H9 (cell line): ENCODE measurements around the gene EEF1A2. TPM values are rescaled to one million over a fixed set of nuclear protein-coding genes. Genes with fewer than 3 reads are reported as not detected.
A peak's percentile ranks its signal among the peaks of the same experiment; 100 is the strongest.

Experiments used
- DNase-seq: peaks from one replicate; pipeline ENCODE4 v3.0.0-alpha.2; 2017
- H2AFZ ChIP-seq: one replicate; pipeline ENCODE4 v1.6.1; 2013; ENCODE audit warnings: mild to moderate bottlenecking, low read length, control low read depth, moderate library complexity
- H2AK5ac ChIP-seq: 2 replicates; pipeline ENCODE4 v1.6.1; 2013; ENCODE audit warnings: low read length, control low read depth, mixed read lengths; ENCODE audit not compliant: insufficient read length
- H2BK120ac ChIP-seq: one replicate; pipeline ENCODE4 v1.6.1; 2013; ENCODE audit warnings: low read depth, mild to moderate bottlenecking, low read length, control low read depth, inconsistent platforms; ENCODE audit not compliant: poor library complexity, severe bottlenecking
- H2BK12ac ChIP-seq: 2 replicates; pipeline ENCODE4 v1.6.1; 2013; ENCODE audit warnings: low read length, control low read depth, mixed read lengths, low read depth; ENCODE audit not compliant: insufficient read length
- H2BK15ac ChIP-seq: 2 replicates; pipeline ENCODE4 v1.6.1; 2013; ENCODE audit warnings: low read depth, low read length, control low read depth
- H2BK20ac ChIP-seq: one replicate; pipeline ENCODE4 v1.6.1; 2013; ENCODE audit warnings: low read depth, mild to moderate bottlenecking, low read length, control low read depth, inconsistent platforms; ENCODE audit not compliant: poor library complexity, severe bottlenecking
- H2BK5ac ChIP-seq: 2 replicates; pipeline ENCODE4 v1.6.1; 2013; ENCODE audit warnings: low read length, control low read depth, mixed read lengths; ENCODE audit not compliant: insufficient read length
- H3K14ac ChIP-seq: 2 replicates; pipeline ENCODE4 v1.6.1; 2013; ENCODE audit warnings: low read length, control low read depth; ENCODE audit not compliant: insufficient read depth
- H3K18ac ChIP-seq: 2 replicates; pipeline ENCODE4 v1.6.1; 2013; ENCODE audit warnings: low read depth, mild to moderate bottlenecking, mixed read lengths, low read length, control low read depth; ENCODE audit not compliant: insufficient read length
- H3K23ac ChIP-seq: 2 replicates; pipeline ENCODE4 v1.6.1; 2013; ENCODE audit warnings: low read length, control low read depth, mixed read lengths, low read depth; ENCODE audit not compliant: insufficient read length
- H3K23me2 ChIP-seq: 2 replicates; pipeline ENCODE4 v1.6.1; 2013; ENCODE audit warnings: low read depth, mild to moderate bottlenecking, mixed read lengths, low read length, control low read depth; ENCODE audit not compliant: insufficient read length, poor library complexity, severe bottlenecking
- H3K27ac ChIP-seq: 2 replicates; pipeline ENCODE4 v1.5.1; 2013; ENCODE audit warnings: low read length, control low read depth, mixed read lengths, low read depth; ENCODE audit not compliant: insufficient read length
- H3K27me3 ChIP-seq: 2 replicates; pipeline ENCODE4 v1.6.1; 2013; ENCODE audit warnings: low read length, control low read depth, inconsistent platforms; ENCODE audit not compliant: insufficient read depth
- H3K4ac ChIP-seq: 2 replicates; pipeline ENCODE4 v1.6.1; 2013; ENCODE audit warnings: low read depth, mild to moderate bottlenecking, control low read depth, inconsistent platforms, low read length, moderate library complexity
- H3K4me1 ChIP-seq: 2 replicates; pipeline ENCODE4 v1.6.1; 2013; ENCODE audit warnings: low read length, control low read depth, inconsistent platforms; ENCODE audit not compliant: insufficient read depth
- H3K4me2 ChIP-seq: 2 replicates; pipeline ENCODE4 v1.6.1; 2013; ENCODE audit warnings: low read length, control low read depth, mixed read lengths; ENCODE audit not compliant: insufficient read length, insufficient read depth
- H3K56ac ChIP-seq: 2 replicates; pipeline ENCODE4 v1.6.1; 2013; ENCODE audit warnings: low read depth, mild to moderate bottlenecking, mixed read lengths, low read length, control low read depth; ENCODE audit not compliant: insufficient read length
- H3K79me1 ChIP-seq: 2 replicates; pipeline ENCODE4 v1.6.1; 2013; ENCODE audit warnings: low read depth, mild to moderate bottlenecking, moderate library complexity, low read length, control low read depth, inconsistent platforms; ENCODE audit not compliant: insufficient read depth, poor library complexity, severe bottlenecking
- H3K79me2 ChIP-seq: 2 replicates; pipeline ENCODE4 v1.6.1; 2013; ENCODE audit warnings: low read length, control low read depth, inconsistent platforms; ENCODE audit not compliant: insufficient read depth
- H3K9ac ChIP-seq: 2 replicates; pipeline ENCODE4 v1.6.1; 2013; ENCODE audit warnings: low read length, control low read depth, mixed read lengths; ENCODE audit not compliant: insufficient read length; ENCODE audit errors: extremely low read depth
- H3K9me3 ChIP-seq: one replicate; pipeline ENCODE4 v1.6.1; 2013; ENCODE audit warnings: low read depth, low read length, inconsistent platforms; ENCODE audit not compliant: control insufficient read depth
- H3T11ph ChIP-seq: one replicate; pipeline ENCODE4 v1.6.1; 2013; ENCODE audit warnings: mild to moderate bottlenecking, low read length, control low read depth, inconsistent platforms
- H4K20me1 ChIP-seq: one replicate; pipeline ENCODE4 v1.6.1; 2013; ENCODE audit not compliant: control insufficient read depth, insufficient read length, insufficient read depth
- H4K5ac ChIP-seq: 2 replicates; pipeline ENCODE4 v1.6.1; 2013; ENCODE audit warnings: low read depth, mild to moderate bottlenecking, mixed read lengths, low read length, control low read depth; ENCODE audit not compliant: insufficient read length
- H4K8ac ChIP-seq: replicated peaks from 2 replicates; pipeline ENCODE4 v1.6.1; 2013; ENCODE audit warnings: low read length, control low read depth, mixed read lengths, low read depth; ENCODE audit not compliant: insufficient read length
- H4K91ac ChIP-seq: 2 replicates; pipeline ENCODE4 v1.6.1; 2013; ENCODE audit warnings: low read depth, mild to moderate bottlenecking, moderate library complexity, mixed read lengths, low read length, control low read depth; ENCODE audit not compliant: insufficient read length
- H3K27ac Mint-ChIP-seq, 3 experiments: 2 replicates in 2 of 3; 3 replicates in 1 of 3; pipeline ENCODE4 v1.8.0; 2020 to 2021; ENCODE audit warnings: mixed read lengths in 3 of 3, mild to moderate bottlenecking in 1 of 3, moderate library complexity in 1 of 3
- H3K27me3 Mint-ChIP-seq: 2 replicates; pipeline ENCODE4 v1.8.0; 2021; ENCODE audit warnings: low read depth, mild to moderate bottlenecking, moderate library complexity, mixed read lengths
- H3K36me3 Mint-ChIP-seq, 3 experiments: 2 replicates in 2 of 3; 3 replicates in 1 of 3; pipeline ENCODE4 v1.8.0; 2020 to 2021; ENCODE audit warnings: low read depth in 3 of 3, mixed read lengths in 3 of 3; ENCODE audit not compliant: insufficient read depth in 1 of 3
- H3K4me1 Mint-ChIP-seq, 2 experiments: 2 replicates each; pipeline ENCODE4 v1.8.0; 2020; ENCODE audit warnings: mixed read lengths in 2 of 2
- H3K4me3 Mint-ChIP-seq, 2 experiments: 2 replicates in 1 of 2; 3 replicates in 1 of 2; pipeline ENCODE4 v1.8.0; 2020 to 2021; ENCODE audit warnings: mild to moderate bottlenecking in 2 of 2, mixed read lengths in 2 of 2, moderate library complexity in 1 of 2
- H3K9me3 Mint-ChIP-seq, 2 experiments: 2 replicates in 1 of 2; 3 replicates in 1 of 2; pipeline ENCODE4 v1.8.0; 2020; ENCODE audit warnings: mild to moderate bottlenecking in 2 of 2, mixed read lengths in 2 of 2, moderate library complexity in 1 of 2
- WGBS: extraction: QIAGEN DNeasy Blood & Tissue Kit; methylation state at CpG from one replicate; pipeline ENCODE4 v1.1.7; 2013; ENCODE audit warnings: missing lambda C conversion rate, low lambda C conversion rate, mixed read lengths; ENCODE audit not compliant: insufficient read length; ENCODE audit errors: extremely low coverage; 5-methylcytosine and 5-hydroxymethylcytosine counted together
- total RNA-seq: library from RNA; stranded (reverse); gene quantifications from 2 replicates; pipeline ENCODE4 v1.2.1, GENCODE V29; 2021
- TF ChIP-seq, protein P1 (sequence below): fragments of 200-600 bp; sonication (generic); conservative IDR thresholded peaks from 3 replicates; pipeline ENCODE4 v1.8.0; 2021; ENCODE audit warnings: antibody characterized with exemption, mild to moderate bottlenecking

EEF1A2 gene
- total RNA-seq, 1 experiment from 2014 or later = 27.4 TPM

DNA sequence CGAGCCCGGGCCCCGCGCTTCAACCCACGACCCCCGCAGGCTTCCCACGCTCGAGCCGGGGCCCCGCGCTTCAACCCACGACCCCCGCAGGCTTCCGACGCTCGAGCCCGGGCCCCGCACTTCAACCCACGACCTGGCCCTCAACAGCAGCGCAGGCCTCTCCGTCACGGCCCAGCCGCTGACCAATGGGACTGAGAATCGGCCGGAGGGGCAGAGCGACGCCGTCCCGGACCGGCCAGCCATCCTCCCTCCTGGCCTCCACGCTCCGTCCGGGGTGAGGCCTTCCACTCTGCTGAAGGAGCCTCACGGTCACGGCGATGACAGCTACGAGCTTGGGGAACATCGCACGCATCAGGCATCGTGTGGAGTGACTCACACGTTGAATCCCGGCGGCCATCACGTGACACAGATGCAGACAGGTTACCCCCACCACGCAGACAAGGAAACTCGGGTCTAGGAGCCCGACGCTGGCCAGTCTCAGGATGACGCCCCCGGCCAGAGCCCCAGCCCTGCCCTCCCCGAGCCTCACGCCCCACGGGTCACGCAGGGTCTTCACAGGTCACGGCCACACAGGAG lies 32.5 kb downstream of the EEF1A2 start:
- H3K18ac ChIP-seq = no peak overlapping the region
- DNase-seq = no peak
- Mint-ChIP-seq H3K9me3 (no peaks in the 10 kb centered on the region), H3K27me3 (no peaks in the 10 kb centered on the region; the same call in 1 of the 2 replicates), H3K4me1 (peaks cover 25 to 43% of the 10 kb centered on the region in 2 experiments), H3K4me3 (no peak overlapping the region), H3K36me3 (peaks cover 0 to 10% (median 0%) of the 10 kb centered on the region in 3 experiments; a peak in 2 of 7 replicates), H3K27ac (peak overlapping the region in 1 of 3 experiments; percentile 47; a peak in 1 of 7 replicates)
- H3K23ac ChIP-seq = no peak overlapping the region
- no peaks in the 10 kb centered on the region for H4K20me1 ChIP-seq
- no peaks in the 10 kb centered on the region for H3K9me3 ChIP-seq
- no peaks in the 10 kb centered on the region for H3K4me1 ChIP-seq
- WGBS = no CpG with 5 or more reads among the region's 55 CpGs
- no peak overlapping the region for H4K8ac ChIP-seq
- no peak overlapping the region for H2BK12ac ChIP-seq
- H4K91ac ChIP-seq = no peak overlapping the region
- H3K79me2 ChIP-seq = peaks cover 10% of the 10 kb centered on the region; the same call in 1 of the 2 replicates
- H3K27me3 ChIP-seq = no peaks in the 10 kb centered on the region
- no peak overlapping the region for H4K5ac ChIP-seq
- H2BK15ac ChIP-seq = no peak overlapping the region
- H3K14ac ChIP-seq = no peak overlapping the region; the same call in 1 of the 2 replicates
- no peak overlapping the region for H3K27ac ChIP-seq
- H3K4ac ChIP-seq = no peak overlapping the region
- H3T11ph ChIP-seq = no peak overlapping the region
- H3K23me2 ChIP-seq = no peaks in the 10 kb centered on the region
- no peaks in the 10 kb centered on the region for H3K79me1 ChIP-seq
- H3K56ac ChIP-seq = no peak overlapping the region
- H3K4me2 ChIP-seq = no peak overlapping the region
- TF ChIP-seq, protein P1, sequence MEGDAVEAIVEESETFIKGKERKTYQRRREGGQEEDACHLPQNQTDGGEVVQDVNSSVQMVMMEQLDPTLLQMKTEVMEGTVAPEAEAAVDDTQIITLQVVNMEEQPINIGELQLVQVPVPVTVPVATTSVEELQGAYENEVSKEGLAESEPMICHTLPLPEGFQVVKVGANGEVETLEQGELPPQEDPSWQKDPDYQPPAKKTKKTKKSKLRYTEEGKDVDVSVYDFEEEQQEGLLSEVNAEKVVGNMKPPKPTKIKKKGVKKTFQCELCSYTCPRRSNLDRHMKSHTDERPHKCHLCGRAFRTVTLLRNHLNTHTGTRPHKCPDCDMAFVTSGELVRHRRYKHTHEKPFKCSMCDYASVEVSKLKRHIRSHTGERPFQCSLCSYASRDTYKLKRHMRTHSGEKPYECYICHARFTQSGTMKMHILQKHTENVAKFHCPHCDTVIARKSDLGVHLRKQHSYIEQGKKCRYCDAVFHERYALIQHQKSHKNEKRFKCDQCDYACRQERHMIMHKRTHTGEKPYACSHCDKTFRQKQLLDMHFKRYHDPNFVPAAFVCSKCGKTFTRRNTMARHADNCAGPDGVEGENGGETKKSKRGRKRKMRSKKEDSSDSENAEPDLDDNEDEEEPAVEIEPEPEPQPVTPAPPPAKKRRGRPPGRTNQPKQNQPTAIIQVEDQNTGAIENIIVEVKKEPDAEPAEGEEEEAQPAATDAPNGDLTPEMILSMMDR = no peak
- H3K9ac ChIP-seq = no peak overlapping the region
- no peak overlapping the region for H2AK5ac ChIP-seq
- H2AFZ ChIP-seq = no peak overlapping the region
- no peak overlapping the region for H2BK120ac ChIP-seq
- no peak overlapping the region for H2BK20ac ChIP-seq
- H2BK5ac ChIP-seq = no peak overlapping the region
